Measurements from ENCODE around the gene EHBP1L1.
"Not testable (repeated sequence)": the region's sequence is repeated elsewhere in the genome, so short reads cannot be mapped to it uniquely, and the experiment has no call there.

The EHBP1L1 gene

GRCh38 chr11:65636108-65637031 lies 60.5 kb downstream of the EHBP1L1 start:
- no peak for DNase-seq (ENCODE audit: low spot score)

GRCh38 chr11:65637032-65637557 lies 61.2 kb downstream of the EHBP1L1 start:
- no peak for DNase-seq (ENCODE audit: low spot score)

- DNase-seq (ENCODE audit: low spot score): peak; percentile 91
Measured at GRCh38 chr11:65637794-65638419, 62.1 kb downstream of the EHBP1L1 start, which contains the start of gene SIPA1. Gene SIPA1, plus strand, starts transcription at chr11:65638101. Its CDS starts 2,821 bp downstream, at chr11:65640922.

- DNase-seq (ENCODE audit: low spot score): not testable (repeated sequence)
Measured at GRCh38 chr11:65639228-65639597, 63.4 kb downstream of the EHBP1L1 start.

- no peak for DNase-seq (ENCODE audit: low spot score)
Measured at GRCh38 chr11:65639623-65640482, 64.0 kb downstream of the EHBP1L1 start.

GRCh38 chr11:65640483-65641296 lies 64.8 kb downstream of the EHBP1L1 start:
- no peak for DNase-seq (ENCODE audit: low spot score)

GRCh38 chr11:65641297-65642013 lies 65.6 kb downstream of the EHBP1L1 start:
- no peak for DNase-seq (ENCODE audit: low spot score)

All from ecto neural progenitor cell (in vitro differentiated cells).